Frontal cortex (tissue), 4 donors: ENCODE measurements around the gene SPRY1. TPM values are rescaled to one million over a fixed set of nuclear protein-coding genes. Genes with fewer than 3 reads are reported as not detected.

Experiments
- DNase-seq, 2 donors: peaks; one replicate each; pipeline ENCODE4 v3.0.0; 2012; ENCODE audit warnings: low spot score in 2 of 2
- FAIRE-seq: peaks from 2 replicates; lab custom pipeline; 2012; peaks lifted over from hg19 to GRCh38; lab: Jason Lieb, UNC
- total RNA-seq: library from RNA; depleted of rRNA; stranded (reverse); fragments of >200 nt; gene quantifications from one replicate; pipeline ENCODE4 v1.2.3, GENCODE V29; 2014
- donor health status: control.
- donor health status: control.
- donor health status: control.

SPRY1 gene
- total RNA-seq, 1 donor from 2014 or later = 15.1 TPM

DNA sequence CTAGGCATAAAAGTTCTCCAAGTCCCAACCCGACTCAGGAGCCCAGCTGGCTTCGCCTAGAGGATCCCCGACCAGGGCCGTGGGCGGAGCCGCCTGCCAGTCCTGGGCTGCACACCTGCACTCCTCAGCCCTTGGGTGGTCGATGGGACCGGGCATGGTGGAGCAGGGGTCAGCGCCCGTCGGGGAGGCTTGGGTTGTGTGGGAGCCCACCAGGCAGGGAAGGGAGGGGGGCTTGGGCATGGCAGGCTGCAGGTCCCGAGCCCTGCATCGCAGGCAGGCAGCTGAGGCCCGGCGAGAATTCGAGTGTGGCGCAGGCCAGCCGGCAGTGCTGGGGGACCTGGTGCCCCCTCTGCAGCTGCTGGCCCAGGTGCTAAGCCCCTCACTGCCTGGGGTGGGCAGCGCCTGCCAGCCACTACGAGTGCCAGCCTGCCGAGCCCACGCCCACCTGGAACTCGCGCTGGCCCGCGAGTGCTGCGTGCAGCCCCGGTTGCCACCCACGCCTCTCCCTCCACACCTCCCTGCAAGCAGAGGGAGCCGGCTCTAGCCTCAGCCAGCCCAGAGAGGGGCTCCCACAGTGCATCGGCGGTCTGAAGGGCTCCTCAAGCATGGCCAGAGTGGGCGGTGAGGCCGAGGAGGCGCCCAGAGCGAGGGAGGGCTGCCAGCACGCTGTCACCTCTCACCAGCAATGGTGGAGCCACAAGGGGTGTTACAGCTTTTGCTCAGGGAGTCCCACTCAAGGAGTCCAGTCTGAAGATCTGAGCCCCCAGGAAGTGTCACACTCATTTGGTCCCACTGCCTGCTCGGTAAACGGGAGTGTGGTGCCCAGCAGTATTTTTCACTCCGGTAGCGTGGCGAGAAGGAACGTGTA, 38.9 kb downstream of the SPRY1 start:
- no peak for DNase-seq
- FAIRE-seq = no peak

DNA sequence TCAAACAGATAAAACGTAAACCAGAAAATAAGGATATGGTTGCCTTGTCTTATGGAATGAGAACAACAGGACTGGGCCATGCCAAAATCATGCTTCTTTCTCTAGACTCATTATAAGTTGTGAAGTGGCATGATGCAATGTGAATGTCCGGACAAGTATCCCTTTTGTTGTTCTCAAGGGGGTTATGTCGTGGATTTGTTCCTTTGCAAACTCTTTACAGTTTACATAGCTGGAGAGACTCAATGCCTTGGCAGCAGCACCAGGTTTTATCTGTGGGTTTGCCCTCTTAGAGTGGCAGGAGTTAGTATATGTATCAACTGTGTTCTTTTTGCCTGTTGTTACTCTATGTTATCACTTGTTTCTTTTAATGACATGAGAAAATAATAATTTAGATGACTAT, 41.4 kb downstream of the SPRY1 start:
- no peak for FAIRE-seq
- no peak for DNase-seq

DNA sequence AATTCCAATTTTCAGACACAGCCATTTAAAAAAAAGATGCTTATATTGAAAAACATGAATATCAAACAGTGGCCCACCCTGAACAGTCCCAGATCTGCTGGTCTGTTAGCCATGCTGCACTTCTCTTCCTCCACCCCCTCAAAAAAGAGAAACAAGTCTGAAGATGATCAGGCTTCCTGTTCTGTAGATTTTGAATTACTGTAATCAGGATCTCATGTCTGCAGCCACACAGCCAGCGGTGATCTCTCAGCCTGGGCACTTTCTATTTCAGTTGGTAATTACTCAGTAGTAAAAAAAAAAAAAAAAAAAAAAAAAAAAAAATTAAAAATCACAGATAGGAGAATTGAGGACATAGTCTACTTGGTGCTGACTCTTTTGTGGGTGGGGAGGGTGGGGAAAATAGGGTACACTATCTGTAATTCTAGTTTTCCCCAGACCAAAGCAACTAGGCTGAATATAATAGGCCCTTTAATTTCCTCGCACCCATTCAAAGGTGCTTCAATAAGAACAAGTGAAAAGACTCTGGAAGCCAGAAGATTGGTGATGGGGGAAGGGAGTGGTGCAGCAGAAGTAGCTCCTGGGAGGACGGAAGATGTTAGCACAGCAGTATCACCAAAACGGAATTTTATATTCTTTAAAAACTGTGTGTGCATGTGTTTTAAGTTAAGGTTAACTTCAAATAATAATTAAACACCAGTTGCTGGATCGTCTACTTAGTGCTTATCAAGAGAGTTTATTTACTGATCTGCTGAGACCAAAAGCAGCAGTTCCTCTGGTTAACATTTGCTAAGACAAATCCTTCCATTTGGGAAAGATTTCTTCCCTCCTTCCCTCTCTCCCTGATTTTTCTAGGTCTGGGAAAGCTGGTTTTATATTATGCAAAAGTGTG, 47.0 kb downstream of the SPRY1 start:
- DNase-seq (no peak), FAIRE-seq (no peak)

DNA sequence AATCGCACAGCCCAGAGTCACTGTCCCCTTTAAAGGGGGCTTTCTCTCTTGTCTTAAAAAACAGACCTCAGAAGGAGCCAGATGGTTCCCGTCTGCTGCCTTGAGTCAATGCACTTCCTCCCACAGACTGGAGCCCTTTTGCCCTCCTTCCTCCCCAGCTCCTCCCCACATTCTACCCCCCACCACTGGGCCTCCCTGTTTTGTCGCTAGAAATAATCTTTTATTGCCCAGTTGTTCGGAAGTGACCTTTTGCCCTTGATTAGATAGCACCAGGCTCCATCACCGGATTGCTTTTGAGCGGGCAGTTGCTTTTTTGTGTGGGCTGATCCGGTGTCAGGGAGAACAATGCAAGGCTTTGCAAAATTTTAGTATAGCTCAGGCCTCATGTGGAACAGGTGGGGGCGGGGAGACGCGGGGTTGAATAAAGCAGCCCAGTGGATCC, 47.7 kb downstream of the SPRY1 start:
- DNase-seq = no peak
- FAIRE-seq = no peak

DNA sequence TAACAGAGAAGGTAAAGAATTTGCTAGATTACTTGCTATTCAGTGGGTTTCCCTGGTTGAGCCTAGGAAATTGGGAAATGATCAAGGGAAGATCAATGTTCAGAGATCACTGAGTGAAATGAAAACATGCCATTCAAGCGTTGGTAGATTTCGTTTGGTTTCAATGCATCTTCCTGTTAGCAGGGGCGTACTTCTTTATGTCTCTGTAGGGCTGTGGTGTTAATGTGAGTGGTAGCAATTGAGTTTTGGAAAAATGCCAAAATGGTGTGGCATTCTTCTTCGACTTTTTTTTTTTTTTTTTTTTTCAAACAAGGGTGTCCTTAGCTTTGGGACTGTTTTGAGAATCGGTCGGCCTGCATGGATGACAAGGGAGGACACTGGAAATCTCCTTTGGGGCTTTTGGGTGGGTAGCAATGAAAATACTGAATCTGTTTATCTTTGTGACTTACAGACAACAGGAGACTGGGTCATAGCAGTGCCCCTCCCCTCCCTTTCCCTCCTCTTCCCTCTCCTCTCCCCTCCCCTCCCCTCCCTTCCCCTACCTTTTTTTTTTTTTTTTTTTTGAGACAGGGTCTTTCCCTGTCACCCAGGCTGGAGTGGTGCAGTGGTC, 50.4 kb downstream of the SPRY1 start:
- DNase-seq (no peak), FAIRE-seq (no peak)

DNA sequence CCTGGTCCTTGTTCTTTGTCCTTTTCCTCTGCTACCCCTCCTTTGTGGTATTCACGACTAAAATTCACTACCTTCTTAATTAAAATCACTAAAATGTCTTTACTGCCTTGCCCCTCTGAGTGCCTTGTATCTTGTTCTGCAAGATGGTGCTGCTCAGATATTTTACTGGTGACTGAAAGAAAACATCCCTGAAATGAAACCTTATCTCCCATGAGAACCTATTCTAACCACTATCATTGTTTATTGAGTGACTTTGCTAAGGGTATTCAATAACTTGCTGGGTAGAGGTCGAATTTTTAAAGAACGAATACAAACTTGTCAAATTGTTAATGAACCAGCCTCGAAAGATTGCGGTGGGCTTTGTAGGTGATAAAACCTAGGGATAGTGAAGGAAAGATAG, 52.8 kb downstream of the SPRY1 start:
- DNase-seq (no peak), FAIRE-seq (no peak)

DNA sequence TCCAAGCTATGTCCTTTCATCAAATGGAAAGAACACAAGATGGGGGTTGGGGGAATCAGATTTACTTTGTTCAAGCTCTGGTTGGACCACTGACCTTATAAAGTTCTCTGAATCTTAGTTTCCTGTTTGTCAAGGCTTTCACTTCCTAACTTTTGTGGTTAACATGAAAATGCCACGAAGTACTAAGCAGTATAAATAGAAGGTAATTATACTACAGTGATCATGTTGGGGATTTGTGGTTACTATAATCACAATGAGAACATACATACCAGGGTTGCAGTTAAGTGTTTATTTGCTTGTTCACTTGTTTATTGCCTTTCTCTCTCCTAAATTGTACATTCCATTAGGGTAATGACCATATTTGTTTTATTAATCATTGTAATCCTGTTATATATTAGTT, 53.2 kb downstream of the SPRY1 start:
- no peak for FAIRE-seq
- no peak for DNase-seq

DNA sequence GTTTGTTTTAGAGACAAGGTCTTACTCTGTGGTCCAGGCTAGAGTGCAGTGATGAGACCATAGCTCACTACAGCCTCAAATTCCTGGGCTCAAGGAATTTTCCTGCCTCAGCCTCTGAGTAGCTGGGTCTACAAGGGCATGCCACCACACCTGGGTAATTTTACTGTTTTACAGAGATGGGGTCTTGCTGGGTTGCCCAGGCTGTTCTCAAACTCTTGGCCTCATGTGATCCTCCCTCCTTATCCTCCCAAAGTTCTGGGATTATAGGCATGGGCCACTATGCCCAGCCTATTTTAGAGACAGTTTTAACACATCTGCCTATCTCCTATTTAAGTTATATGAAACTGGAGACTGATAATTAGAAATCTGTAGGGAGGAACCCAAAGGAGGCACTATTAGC, 53.8 kb downstream of the SPRY1 start:
- no peak for FAIRE-seq
- no peak for DNase-seq

DNA sequence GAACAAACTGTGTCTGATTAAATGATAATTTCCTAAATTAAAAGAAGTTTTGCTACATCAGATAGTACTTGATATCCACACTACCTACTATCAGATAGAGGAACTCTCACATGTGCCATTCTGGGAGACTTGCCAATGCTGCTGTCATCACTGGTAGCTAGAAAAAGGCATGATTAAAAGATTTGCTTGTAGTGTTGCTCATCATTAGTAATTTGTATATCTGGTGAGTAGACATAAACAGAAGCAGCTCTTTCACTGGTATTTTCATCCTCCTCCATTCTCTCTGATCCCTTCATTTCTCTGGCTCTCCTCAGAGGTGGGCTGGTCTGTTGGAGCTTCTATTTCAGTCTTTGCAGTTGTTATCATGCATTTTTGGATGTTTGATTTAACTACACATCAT, 56.0 kb downstream of the SPRY1 start:
- peak in 1 of 2 donors; percentile 23 for DNase-seq
- no peak for FAIRE-seq

DNA sequence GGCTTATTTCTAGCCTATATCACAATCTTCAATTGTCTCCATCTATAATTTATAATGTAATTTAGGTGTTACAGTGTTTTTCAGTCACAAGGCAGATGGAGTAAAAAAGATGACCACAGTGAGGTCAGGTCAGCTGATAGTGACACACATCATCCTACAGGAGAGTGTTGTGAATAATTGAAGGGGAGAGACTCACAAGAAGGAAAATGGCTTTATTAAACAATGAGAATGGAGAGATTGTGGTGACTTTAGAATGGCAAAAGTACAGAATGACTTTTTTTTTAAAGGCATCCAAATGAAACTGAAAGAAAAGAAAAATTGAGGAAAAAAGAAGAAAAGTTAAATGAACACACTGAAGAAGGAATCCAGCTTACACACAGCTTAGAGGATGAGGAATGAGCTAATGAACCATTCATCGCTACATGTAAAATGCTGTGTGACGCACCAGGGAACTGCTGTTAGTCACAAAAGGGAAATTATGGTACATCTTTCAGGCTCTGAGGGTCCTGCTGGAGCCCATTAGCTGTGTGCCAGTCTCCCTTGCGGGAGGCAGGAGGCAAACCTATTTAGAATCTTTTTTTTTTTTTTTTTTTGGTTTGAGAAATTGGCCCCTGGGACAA, 56.6 kb downstream of the SPRY1 start:
- FAIRE-seq (no peak), DNase-seq (no peak)
